Measurements from ENCODE around the gene GPBAR1. TPM values are rescaled to one million over a fixed set of nuclear protein-coding genes. Genes with fewer than 3 reads are reported as not detected.
"Not testable (repeated sequence)": the region's sequence is repeated elsewhere in the genome, so short reads cannot be mapped to it uniquely, and the experiment has no call there.

Gene GPBAR1
- total RNA-seq, 1 donor from 2014 or later = 1.1 TPM

DNA sequence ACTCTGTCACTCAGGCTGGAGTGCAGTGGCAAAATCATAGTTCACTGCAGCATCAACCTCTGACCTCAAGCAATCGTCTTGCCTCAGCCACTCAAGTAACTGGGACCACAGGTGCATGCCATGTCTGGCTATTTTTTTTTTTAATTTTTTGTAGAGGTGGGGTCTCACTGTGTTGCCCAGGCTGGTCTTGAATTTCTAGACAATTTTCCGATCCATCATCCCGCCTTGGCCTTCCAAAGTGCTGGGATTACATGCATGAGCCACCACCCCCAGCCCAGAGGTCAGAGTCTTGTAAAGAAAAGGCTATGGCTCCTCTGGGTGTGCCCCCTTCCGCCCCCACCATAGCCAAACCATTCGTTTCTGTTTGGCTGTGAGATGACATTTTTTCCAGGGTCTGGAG, 44.6 kb downstream of the GPBAR1 start:
- DNase-seq (ENCODE audit: low read depth) = no peak

DNA sequence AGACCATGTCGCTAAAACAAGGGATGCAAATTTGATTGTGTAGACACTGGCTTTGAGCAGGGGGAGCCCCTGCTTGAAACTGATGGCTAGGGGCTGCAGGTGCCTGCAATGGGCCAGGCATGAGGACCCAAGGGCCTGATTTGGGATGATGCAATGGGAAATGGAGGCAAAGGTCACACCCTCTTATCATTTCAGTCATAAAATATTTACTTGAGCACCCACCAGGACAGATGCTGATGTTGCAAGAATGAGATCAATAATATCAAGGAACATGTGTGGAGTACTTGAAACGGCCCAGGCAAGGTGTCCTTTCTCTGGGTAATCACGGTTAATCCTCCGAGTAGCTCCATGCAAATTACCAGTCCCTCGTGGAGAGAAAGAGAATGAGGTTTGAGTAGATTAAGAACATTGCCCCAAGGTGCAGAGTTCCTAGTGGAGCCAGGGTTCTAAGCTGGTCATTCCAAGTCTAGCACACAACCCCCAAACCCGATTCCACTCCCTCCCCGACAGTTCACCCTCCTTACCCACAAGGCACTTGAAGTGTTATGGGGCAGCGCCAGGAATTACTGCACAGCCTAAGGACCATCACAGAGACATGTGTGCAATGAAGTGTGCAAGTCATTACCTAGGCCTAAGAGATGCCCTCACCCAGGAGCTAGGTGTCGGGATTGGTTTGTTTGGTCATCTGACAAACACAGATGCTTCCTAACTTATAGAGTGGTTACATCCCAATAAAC, 45.5 kb downstream of the GPBAR1 start:
- DNase-seq (ENCODE audit: low read depth) = no peak

DNA sequence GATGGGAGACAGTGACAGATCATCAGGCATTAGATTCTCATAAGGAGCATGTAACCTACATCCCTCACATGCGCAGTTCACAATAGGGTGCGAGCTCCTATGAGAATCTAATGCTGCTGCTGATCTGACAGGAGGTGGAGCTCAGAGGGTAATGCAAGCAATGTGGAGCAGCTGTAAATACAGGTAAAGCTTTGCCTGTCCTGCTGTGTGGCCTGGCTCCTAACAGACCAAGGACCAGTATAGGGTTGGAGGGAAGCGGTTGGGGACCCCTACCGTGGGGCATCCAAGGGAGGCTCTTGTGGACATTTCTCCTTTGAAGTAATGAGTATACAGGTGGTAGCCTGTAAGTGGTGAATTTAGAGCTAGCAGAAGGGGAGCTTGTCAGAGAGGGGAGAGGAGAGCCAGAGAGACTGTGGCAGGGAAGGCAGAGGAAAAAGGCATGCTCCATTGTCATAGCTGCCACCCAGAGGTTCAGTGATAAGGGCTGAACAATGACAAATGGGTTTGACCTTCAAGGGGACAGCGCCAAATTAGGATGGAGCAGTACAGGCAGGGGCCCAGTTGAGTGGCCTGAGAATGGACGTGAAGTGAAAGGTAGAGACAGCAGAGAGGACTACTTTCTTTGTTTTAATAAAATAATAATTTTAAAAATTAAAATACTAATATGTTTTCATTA, 46.7 kb downstream of the GPBAR1 start:
- DNase-seq (ENCODE audit: low read depth) = no peak

DNA sequence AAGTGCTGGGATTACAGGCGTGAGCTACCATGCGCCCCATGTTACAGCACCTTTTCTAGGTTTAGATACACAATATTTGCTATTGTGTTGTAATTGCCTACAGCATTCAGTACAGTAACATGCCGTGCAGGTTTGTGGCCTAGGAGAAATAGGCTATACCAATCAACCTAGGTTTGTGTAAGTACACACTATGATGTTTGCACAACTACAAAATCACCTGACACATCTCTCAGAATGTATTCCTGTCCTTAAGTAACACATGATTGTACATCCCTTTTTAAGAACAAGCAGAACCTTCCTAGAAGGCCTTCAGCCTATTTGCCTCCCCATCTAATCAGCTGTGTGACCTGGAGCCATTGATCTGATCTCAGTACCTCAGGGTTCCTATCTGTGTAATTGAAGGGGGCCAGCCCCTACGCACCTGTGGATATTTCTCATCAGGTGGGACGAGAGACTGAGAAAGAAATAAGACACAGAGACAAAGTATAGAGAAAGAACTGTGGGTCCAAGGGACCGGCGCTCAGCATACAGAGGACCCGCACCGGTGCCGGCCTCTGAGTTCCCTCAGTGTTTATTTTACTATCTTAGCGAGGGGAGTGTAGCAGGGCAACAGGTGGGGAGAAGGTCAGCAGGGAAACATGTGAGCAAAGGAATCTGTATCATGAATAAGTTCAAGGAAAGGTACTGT, 50.2 kb downstream of the GPBAR1 start:
- DNase-seq (ENCODE audit: low read depth) = no peak

DNA sequence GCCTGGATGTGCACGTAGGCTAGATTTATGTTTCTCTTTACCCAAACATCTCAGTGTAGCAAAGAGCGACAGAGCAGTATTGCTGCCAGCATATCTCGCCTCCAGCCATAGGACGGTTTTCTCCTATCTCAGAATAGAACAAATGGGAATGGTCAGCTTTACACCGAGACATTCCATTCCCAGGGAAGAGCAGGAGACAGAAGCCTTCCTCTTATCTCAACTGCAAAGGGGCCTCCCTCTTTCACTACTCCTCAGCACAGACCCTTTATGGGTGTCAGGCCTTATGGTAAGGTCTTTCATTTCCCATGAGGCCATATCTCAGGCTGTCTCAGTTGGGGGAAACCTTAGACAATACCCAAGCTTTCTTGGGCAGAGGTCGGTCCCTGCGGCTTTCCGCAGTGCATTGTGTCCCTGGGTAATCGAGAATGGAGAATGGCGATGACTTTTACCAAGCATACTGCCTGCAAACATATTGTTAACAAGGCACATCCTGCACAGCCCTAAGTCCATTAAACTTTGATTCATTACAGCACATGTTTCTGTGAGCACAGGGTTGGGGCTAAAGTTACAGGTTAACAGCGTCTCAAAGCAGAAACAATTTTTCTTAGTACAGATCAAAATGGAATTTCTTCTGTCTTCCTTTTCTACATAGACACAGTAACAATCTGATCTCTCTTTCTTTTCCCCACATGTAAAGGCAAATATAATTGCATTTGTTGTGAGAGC, 50.9 kb downstream of the GPBAR1 start:
- not testable (repeated sequence) for DNase-seq (ENCODE audit: low read depth)

DNA sequence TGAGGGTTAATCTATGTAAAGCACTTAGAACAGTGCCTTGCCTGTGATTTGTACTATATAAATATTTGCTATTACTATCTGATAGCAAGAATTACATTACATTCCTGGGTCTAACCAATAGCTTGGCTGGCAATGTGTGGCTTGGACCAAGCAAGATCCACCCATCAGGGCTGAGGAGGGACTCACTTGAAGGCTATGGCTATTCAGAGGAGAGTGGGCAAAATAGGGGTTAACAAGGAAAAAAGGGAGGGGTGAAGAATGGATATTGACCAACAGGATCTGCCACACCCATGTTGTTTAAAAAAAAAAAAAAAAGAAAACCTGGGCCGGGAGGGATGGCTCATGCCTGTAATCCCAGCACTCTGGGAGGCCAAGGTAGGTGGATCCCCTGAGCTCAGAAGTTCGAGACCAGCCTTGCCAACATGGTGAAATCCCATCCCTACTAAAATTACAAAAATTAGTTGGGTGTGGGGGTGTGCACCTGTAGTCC, 51.5 kb downstream of the GPBAR1 start:
- DNase-seq (ENCODE audit: low read depth) = no peak

DNA sequence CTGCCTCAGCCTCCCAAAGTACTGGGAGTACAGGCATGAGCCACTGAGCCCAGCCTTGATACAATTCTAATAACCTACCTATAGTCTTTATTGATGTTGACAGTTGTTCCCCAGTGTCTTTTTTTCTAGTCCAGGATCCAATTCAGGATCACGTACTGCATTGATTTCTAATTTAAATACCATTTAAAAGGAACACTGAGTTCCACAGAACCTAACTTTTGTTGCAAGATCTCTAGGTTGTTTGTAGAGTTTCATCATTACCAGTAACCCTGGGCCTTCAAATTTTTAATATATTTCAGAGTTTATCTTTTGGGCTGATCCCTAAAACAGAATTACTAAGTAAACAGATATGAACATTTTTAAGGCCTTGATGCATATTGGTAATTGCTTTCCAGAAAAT, 52.5 kb downstream of the GPBAR1 start:
- DNase-seq (ENCODE audit: low read depth) = no peak

Small RNA genes within 50 kb of the gene (microRNA-seq; reads per million reads assigned to microRNA genes)
- 4.5 reads per million, percentile 20 among the genes with 10 or more reads in this experiment for gene MIR6513

Other genes starting within 250 kb of the GPBAR1 start
- gene RUFY4, start 191.8 kb upstream of the GPBAR1 start, total RNA-seq = 0.08 TPM in 1 of 2 replicates, not detected in the other
- gene CXCR2, start 135.0 kb upstream of the GPBAR1 start, total RNA-seq = not detected in 2 replicates
- gene CXCR1, start 94.1 kb upstream of the GPBAR1 start, total RNA-seq = not detected in 2 replicates
- gene ARPC2, start 43.8 kb upstream of the GPBAR1 start, total RNA-seq = 237 and 270 TPM in 2 replicates
- 173 and 198 TPM in 2 replicates for gene AAMP, start 9.1 kb downstream of the GPBAR1 start, total RNA-seq
- gene PNKD, start 9.5 kb downstream of the GPBAR1 start, total RNA-seq = 30.6 and 37.8 TPM in 2 replicates
- gene TMBIM1, start 31.5 kb downstream of the GPBAR1 start, total RNA-seq = 198 and 212 TPM in 2 replicates
- gene CATIP, start 95.8 kb downstream of the GPBAR1 start, total RNA-seq = not detected in 2 replicates
- gene SLC11A1, start 121.3 kb downstream of the GPBAR1 start, total RNA-seq = 0.03 and 0.36 TPM in 2 replicates
- 45.3 and 48.9 TPM in 2 replicates for gene CTDSP1, start 138.9 kb downstream of the GPBAR1 start, total RNA-seq
- gene VIL1, start 158.1 kb downstream of the GPBAR1 start, total RNA-seq = not detected in 2 replicates

All from myocyte (in vitro differentiated cells).